ENCODE data around the gene AOX1. TPM values are rescaled to one million over a fixed set of nuclear protein-coding genes. Genes with fewer than 3 reads are reported as not detected.

Gene AOX1
- total and polyA plus RNA-seq, 2 of the 8 experiments (the other 6 are each of a cell fraction or from before 2014, with no cell fraction given), result 5.6 to 8.3 TPM

- TF ChIP-seq, protein P1, sequence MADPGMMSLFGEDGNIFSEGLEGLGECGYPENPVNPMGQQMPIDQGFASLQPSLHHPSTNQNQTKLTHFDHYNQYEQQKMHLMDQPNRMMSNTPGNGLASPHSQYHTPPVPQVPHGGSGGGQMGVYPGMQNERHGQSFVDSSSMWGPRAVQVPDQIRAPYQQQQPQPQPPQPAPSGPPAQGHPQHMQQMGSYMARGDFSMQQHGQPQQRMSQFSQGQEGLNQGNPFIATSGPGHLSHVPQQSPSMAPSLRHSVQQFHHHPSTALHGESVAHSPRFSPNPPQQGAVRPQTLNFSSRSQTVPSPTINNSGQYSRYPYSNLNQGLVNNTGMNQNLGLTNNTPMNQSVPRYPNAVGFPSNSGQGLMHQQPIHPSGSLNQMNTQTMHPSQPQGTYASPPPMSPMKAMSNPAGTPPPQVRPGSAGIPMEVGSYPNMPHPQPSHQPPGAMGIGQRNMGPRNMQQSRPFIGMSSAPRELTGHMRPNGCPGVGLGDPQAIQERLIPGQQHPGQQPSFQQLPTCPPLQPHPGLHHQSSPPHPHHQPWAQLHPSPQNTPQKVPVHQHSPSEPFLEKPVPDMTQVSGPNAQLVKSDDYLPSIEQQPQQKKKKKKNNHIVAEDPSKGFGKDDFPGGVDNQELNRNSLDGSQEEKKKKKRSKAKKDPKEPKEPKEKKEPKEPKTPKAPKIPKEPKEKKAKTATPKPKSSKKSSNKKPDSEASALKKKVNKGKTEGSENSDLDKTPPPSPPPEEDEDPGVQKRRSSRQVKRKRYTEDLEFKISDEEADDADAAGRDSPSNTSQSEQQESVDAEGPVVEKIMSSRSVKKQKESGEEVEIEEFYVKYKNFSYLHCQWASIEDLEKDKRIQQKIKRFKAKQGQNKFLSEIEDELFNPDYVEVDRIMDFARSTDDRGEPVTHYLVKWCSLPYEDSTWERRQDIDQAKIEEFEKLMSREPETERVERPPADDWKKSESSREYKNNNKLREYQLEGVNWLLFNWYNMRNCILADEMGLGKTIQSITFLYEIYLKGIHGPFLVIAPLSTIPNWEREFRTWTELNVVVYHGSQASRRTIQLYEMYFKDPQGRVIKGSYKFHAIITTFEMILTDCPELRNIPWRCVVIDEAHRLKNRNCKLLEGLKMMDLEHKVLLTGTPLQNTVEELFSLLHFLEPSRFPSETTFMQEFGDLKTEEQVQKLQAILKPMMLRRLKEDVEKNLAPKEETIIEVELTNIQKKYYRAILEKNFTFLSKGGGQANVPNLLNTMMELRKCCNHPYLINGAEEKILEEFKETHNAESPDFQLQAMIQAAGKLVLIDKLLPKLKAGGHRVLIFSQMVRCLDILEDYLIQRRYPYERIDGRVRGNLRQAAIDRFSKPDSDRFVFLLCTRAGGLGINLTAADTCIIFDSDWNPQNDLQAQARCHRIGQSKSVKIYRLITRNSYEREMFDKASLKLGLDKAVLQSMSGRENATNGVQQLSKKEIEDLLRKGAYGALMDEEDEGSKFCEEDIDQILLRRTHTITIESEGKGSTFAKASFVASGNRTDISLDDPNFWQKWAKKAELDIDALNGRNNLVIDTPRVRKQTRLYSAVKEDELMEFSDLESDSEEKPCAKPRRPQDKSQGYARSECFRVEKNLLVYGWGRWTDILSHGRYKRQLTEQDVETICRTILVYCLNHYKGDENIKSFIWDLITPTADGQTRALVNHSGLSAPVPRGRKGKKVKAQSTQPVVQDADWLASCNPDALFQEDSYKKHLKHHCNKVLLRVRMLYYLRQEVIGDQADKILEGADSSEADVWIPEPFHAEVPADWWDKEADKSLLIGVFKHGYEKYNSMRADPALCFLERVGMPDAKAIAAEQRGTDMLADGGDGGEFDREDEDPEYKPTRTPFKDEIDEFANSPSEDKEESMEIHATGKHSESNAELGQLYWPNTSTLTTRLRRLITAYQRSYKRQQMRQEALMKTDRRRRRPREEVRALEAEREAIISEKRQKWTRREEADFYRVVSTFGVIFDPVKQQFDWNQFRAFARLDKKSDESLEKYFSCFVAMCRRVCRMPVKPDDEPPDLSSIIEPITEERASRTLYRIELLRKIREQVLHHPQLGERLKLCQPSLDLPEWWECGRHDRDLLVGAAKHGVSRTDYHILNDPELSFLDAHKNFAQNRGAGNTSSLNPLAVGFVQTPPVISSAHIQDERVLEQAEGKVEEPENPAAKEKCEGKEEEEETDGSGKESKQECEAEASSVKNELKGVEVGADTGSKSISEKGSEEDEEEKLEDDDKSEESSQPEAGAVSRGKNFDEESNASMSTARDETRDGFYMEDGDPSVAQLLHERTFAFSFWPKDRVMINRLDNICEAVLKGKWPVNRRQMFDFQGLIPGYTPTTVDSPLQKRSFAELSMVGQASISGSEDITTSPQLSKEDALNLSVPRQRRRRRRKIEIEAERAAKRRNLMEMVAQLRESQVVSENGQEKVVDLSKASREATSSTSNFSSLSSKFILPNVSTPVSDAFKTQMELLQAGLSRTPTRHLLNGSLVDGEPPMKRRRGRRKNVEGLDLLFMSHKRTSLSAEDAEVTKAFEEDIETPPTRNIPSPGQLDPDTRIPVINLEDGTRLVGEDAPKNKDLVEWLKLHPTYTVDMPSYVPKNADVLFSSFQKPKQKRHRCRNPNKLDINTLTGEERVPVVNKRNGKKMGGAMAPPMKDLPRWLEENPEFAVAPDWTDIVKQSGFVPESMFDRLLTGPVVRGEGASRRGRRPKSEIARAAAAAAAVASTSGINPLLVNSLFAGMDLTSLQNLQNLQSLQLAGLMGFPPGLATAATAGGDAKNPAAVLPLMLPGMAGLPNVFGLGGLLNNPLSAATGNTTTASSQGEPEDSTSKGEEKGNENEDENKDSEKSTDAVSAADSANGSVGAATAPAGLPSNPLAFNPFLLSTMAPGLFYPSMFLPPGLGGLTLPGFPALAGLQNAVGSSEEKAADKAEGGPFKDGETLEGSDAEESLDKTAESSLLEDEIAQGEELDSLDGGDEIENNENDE (IDR thresholded peaks at IDR 0.05; ENCODE audit: insufficient replicate concordance, low read length), result no peak
- TF ChIP-seq, protein P2, sequence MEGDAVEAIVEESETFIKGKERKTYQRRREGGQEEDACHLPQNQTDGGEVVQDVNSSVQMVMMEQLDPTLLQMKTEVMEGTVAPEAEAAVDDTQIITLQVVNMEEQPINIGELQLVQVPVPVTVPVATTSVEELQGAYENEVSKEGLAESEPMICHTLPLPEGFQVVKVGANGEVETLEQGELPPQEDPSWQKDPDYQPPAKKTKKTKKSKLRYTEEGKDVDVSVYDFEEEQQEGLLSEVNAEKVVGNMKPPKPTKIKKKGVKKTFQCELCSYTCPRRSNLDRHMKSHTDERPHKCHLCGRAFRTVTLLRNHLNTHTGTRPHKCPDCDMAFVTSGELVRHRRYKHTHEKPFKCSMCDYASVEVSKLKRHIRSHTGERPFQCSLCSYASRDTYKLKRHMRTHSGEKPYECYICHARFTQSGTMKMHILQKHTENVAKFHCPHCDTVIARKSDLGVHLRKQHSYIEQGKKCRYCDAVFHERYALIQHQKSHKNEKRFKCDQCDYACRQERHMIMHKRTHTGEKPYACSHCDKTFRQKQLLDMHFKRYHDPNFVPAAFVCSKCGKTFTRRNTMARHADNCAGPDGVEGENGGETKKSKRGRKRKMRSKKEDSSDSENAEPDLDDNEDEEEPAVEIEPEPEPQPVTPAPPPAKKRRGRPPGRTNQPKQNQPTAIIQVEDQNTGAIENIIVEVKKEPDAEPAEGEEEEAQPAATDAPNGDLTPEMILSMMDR (IDR thresholded peaks at IDR 0.05; ENCODE audit: control extremely low read depth in 1 of 3, insufficient read depth in 1 of 3, low read depth in 1 of 3, low read length in 3 of 3), result no peak
Measured at GRCh38 chr2:200584639-200585038, 1.2 kb upstream of the AOX1 start (continued).
